Colonic mucosa (tissue), 4 donors: ENCODE results near the gene CTNNB1. TPM values are rescaled to one million over a fixed set of nuclear protein-coding genes. Genes with fewer than 3 reads are reported as not detected.

ENCODE experiments used
- DNase-seq: peaks from one replicate; pipeline ENCODE4 v3.0.0-alpha.2; 2020
- H3K27ac ChIP-seq: fragments of 200-600 bp; one replicate; pipeline ENCODE4 v1.8.0; 2021
- H3K27me3 ChIP-seq: fragments of 200-600 bp; one replicate; pipeline ENCODE4 v1.8.0; 2021
- H3K36me3 ChIP-seq: fragments of 200-600 bp; one replicate; pipeline ENCODE4 v1.8.0; 2021
- H3K4me1 ChIP-seq: fragments of 200-600 bp; one replicate; pipeline ENCODE4 v1.8.0; 2021; ENCODE audit warnings: mild to moderate bottlenecking
- H3K4me3 ChIP-seq: fragments of 200-600 bp; one replicate; pipeline ENCODE4 v1.8.0; 2021
- H3K9ac ChIP-seq, 2 donors: one replicate each; pipeline ENCODE4 v1.7.0; 2013; ENCODE audit warnings: control low read depth in 2 of 2, low read depth in 2 of 2, low read length in 2 of 2
- H3K9me3 ChIP-seq: fragments of 200-600 bp; one replicate; pipeline ENCODE4 v1.8.0; 2021
- intact Hi-C: fragments of 100-400 bp; cut with DNase I; formaldehyde crosslinking; loops from one replicate; pipeline ENCODE4 v1.14.1; 2022
- total RNA-seq, 2 donors: library from RNA; stranded (reverse); fragmentation: NEBNext Ultra II Directional in 1 of 2; extraction: Animal tissue kit (Norgen Biotek cat#: 25700) in 1 of 2; gene quantifications; one replicate each; pipeline ENCODE4 v1.2.1, GENCODE V29; 2021
- TF ChIP-seq, protein P1 (sequence below): fragments of 200-600 bp; IDR thresholded peaks from one replicate; pipeline ENCODE4 v1.8.0; 2022; ENCODE audit warnings: antibody characterized with exemption, mild to moderate bottlenecking
- donor health status: healthy.
- donor health status: DM: no; HTN: no; CAD: no.
- donor health status: DM: no; HTN: no; CAD: no.

Gene CTNNB1
- total RNA-seq, 2 donors from 2014 or later: 403 to 426 TPM

DNA sequence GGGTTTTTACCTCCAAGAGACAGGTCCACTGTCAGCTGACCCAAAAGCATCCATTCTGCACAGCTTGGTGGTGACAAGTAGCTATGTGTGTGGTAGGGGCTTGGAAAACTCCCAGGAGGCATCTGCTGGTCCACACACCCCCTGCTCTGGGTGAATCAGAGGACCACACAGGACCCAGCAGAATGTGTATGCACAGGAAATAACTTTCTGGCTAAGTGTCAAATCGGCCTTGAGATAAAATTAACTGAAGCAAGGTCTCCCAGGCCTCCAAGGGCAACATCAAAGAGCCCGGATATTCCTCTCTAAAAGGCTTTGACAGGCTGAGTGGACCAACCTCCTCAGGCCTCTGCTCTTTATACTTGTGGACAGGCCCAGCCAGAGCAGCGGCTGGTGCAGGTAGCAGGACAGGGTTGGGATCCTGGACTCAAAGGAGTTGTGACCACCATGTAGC, 66.5 kb downstream of the CTNNB1 start:
- Histone ChIP-seq H3K36me3 (no peaks in the 10 kb centered on the region), H3K4me3 (no peak overlapping the region), H3K27me3 (no peaks in the 10 kb centered on the region), H3K9me3 (no peaks in the 10 kb centered on the region), H3K9ac (no peak overlapping the region), H3K27ac (no peak overlapping the region), H3K4me1 (no peaks in the 10 kb centered on the region)
- TF ChIP-seq, protein P1, sequence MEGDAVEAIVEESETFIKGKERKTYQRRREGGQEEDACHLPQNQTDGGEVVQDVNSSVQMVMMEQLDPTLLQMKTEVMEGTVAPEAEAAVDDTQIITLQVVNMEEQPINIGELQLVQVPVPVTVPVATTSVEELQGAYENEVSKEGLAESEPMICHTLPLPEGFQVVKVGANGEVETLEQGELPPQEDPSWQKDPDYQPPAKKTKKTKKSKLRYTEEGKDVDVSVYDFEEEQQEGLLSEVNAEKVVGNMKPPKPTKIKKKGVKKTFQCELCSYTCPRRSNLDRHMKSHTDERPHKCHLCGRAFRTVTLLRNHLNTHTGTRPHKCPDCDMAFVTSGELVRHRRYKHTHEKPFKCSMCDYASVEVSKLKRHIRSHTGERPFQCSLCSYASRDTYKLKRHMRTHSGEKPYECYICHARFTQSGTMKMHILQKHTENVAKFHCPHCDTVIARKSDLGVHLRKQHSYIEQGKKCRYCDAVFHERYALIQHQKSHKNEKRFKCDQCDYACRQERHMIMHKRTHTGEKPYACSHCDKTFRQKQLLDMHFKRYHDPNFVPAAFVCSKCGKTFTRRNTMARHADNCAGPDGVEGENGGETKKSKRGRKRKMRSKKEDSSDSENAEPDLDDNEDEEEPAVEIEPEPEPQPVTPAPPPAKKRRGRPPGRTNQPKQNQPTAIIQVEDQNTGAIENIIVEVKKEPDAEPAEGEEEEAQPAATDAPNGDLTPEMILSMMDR: no peak
- no peak for DNase-seq
- intact Hi-C loops: no loop called here

DNA sequence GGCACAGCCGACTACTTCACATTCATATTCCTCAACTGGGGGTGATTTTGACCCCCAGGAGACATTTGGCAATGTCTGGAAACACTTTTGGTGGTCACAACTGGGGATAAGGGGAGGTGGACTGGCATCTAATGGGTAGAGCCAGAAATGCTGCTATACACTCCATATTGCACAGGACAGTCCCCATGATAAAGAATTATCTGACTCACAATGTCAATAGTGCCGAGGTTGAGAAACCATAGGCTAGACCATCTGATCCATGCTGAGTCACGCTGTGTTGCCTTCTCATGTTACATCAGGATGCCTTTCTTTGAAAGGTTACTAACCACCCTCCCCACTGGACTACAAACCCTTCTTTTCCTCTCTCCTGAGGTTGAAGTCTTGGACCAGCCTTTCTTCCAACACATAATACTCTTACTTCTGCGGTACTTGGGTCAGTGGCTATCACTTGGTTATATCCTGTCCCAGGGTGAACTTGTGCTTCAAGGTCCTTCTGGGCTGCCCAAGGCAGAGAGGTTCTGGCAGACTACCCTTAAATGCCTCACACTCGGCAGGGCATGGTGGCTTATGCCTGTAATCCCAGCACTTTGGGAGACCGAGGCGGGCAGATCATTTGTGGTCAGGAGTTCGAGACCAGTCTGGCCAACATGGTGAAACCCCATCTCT, 68.8 kb downstream of the CTNNB1 start:
- intact Hi-C loops: no loop called here
- no peak overlapping the region for H3K9ac ChIP-seq
- no peaks in the 10 kb centered on the region for H3K9me3 ChIP-seq
- no peak overlapping the region for H3K27ac ChIP-seq
- H3K27me3 ChIP-seq: no peaks in the 10 kb centered on the region
- no peaks in the 10 kb centered on the region for H3K36me3 ChIP-seq
- H3K4me3 ChIP-seq: no peak overlapping the region
- no peak for DNase-seq
- no peaks in the 10 kb centered on the region for H3K4me1 ChIP-seq
- TF ChIP-seq, protein P1: no peak

DNA sequence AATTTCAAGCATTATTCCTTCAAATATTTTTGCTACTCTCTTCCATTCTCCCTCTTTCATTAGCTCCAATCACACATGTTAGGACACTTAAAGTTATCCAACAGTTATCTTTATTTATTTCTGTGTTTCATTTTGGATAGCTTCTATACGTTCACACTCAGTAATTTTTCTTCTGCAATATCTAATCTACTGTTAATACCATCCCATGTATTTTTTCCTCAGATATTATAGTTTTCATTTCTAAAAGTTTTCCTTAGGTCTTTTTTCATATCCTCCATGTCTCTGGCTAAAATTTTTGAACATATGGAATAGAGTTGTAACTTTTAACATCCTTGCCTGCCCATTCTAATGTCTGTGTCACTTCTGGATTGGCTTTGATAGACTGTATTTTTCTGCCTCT, 73.4 kb downstream of the CTNNB1 start:
- no peak for DNase-seq
- intact Hi-C loops: no loop called here
- TF ChIP-seq, protein P1: no peak
- H3K27ac ChIP-seq: no peak overlapping the region
- no peaks in the 10 kb centered on the region for H3K9me3 ChIP-seq
- no peak overlapping the region for H3K9ac ChIP-seq
- H3K4me1 ChIP-seq: no peaks in the 10 kb centered on the region
- H3K36me3 ChIP-seq: no peaks in the 10 kb centered on the region
- no peaks in the 10 kb centered on the region for H3K27me3 ChIP-seq
- no peak overlapping the region for H3K4me3 ChIP-seq

DNA sequence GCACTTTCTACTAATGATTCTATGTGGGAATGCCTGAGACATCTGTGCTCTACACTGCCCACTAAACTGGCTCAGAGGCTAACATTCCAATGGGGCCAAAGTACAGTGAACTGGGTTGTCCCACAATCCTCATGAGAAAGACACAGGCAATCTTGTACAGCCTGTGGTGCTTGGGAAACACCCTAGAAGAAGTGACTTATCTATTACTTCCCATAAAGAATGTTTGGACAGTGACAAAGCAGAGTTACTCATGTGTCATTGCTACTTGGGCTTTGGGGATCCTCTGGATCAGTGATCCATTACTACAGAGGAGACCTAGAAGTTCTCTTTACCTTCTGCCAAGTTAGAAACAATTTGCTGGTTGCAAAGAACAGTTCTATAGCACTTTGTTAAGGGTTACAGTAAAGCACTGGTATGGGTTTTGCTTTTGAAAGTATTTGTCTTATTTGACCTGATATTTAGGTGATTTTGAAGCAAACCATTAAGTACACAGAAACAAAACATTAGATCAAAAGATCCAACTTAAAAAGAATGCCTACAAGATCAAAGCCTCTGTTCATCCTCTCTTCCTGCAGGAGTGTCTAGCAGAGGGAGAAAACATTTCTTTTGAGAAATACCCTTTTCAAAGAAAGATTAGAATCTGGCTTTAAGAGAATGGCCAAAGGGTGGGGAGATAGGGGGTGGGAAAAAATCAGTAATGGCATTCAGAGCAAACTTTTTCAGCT, 75.8 kb downstream of the CTNNB1 start:
- no peaks in the 10 kb centered on the region for H3K27me3 ChIP-seq
- H3K27ac ChIP-seq: no peak overlapping the region
- peak; percentile 22 for DNase-seq
- no peak overlapping the region for H3K4me3 ChIP-seq
- intact Hi-C loops: no loop called here
- TF ChIP-seq, protein P1: no peak
- H3K9me3 ChIP-seq: no peaks in the 10 kb centered on the region
- H3K9ac ChIP-seq: no peak overlapping the region
- H3K36me3 ChIP-seq: no peaks in the 10 kb centered on the region
- no peaks in the 10 kb centered on the region for H3K4me1 ChIP-seq

DNA sequence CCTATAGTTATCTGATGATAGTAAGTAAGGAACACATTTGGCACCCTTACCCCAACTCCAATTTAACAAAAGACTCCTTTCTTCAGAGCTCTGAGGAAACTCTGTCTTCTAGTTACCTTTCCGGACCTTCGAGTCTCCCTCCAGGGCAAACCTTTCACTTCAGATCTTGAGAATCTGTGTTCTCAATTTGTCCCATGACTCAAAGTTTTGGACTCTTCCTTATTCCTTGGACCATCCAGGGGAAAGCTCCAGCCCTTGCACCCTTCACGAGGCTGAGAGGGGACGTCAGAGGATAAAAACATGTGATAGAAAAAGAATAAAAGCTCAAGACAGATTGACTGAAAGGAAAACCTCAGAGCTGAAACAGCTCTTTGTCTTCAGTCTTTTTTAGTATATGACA, 76.9 kb downstream of the CTNNB1 start:
- H3K27ac ChIP-seq: no peak overlapping the region
- H3K36me3 ChIP-seq: no peaks in the 10 kb centered on the region
- H3K9ac ChIP-seq: no peak overlapping the region
- H3K27me3 ChIP-seq: no peaks in the 10 kb centered on the region
- TF ChIP-seq, protein P1: no peak
- H3K9me3 ChIP-seq: no peaks in the 10 kb centered on the region
- no peaks in the 10 kb centered on the region for H3K4me1 ChIP-seq
- no peak overlapping the region for H3K4me3 ChIP-seq
- DNase-seq: no peak
- intact Hi-C loops: no loop called here
